HEK293T (cell line): Measurements from ENCODE around the gene FBLN2.

Experiments
- BHLHE40 ChIP-seq: fragments of 450-650 bp; IDR thresholded peaks from 2 replicates; pipeline ENCODE4 v1.6.1; 2016; ENCODE audit warnings: mild to moderate bottlenecking, moderate library complexity, borderline replicate concordance
- CTBP1 ChIP-seq: fragments of 450-650 bp; IDR thresholded peaks from 2 replicates; pipeline ENCODE4 v1.6.1; 2016; ENCODE audit warnings: borderline replicate concordance
- FOXA1 ChIP-seq: fragments of 450-650 bp; IDR thresholded peaks from 2 replicates; pipeline ENCODE4 v1.6.1; 2016; ENCODE audit warnings: mild to moderate bottlenecking
- FOXK2 ChIP-seq: fragments of 450-650 bp; IDR thresholded peaks from 2 replicates; pipeline ENCODE4 v1.6.1; 2016; ENCODE audit warnings: mild to moderate bottlenecking
- FOXM1 ChIP-seq: fragments of 450-650 bp; IDR thresholded peaks from 2 replicates; pipeline ENCODE4 v1.6.1; 2017; ENCODE audit warnings: mild to moderate bottlenecking, borderline replicate concordance
- HDGF ChIP-seq: fragments of 450-650 bp; IDR thresholded peaks from 2 replicates; pipeline ENCODE4 v1.6.1; 2017; ENCODE audit warnings: antibody characterized with exemption, borderline replicate concordance
- NFRKB ChIP-seq: fragments of 450-650 bp; IDR thresholded peaks from 2 replicates; pipeline ENCODE4 v1.6.1; 2016; ENCODE audit warnings: mild to moderate bottlenecking, moderate library complexity
- SP1 ChIP-seq: fragments of 450-650 bp; IDR thresholded peaks from 2 replicates; pipeline ENCODE4 v1.6.1; 2017
- SUZ12 ChIP-seq: fragments of 450-650 bp; IDR thresholded peaks from 2 replicates; pipeline ENCODE4 v1.6.1; 2016; ENCODE audit warnings: mild to moderate bottlenecking
- TARDBP ChIP-seq: fragments of 450-650 bp; IDR thresholded peaks from 2 replicates; pipeline ENCODE4 v1.6.1; 2016

GRCh38 chr3:13627681-13628080, 78.8 kb downstream of the FBLN2 start:
- no peak for TF ChIP-seq FOXK2
- no peak for TF ChIP-seq NFRKB
- no peak for TF ChIP-seq SUZ12
- TF ChIP-seq TARDBP = no peak
- TF ChIP-seq FOXA1 = no peak
- no peak for TF ChIP-seq BHLHE40
- TF ChIP-seq CTBP1 = no peak
- no peak for TF ChIP-seq FOXM1
- TF ChIP-seq SP1 = no peak
- no peak for TF ChIP-seq HDGF
